ENCODE data around the gene CXXC1.

DNA sequence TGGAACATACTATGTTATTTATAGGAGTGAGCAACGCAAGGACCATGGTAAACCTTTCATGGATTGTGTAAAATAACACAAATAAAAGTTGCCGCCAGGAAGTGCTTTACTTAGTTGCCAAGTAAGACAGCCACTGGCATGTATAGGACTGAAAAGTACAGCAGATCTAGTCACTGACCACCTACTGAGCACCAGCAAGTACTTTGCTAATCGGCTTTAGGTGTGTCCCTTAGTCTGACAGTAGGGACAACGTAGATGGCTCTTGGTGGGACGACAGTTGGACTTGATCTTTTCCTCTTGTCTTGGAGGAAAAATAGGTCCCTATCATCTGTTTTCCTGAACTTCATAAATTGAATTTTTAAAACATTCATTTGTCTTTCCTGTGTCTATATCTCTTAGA is 13.6 kb upstream of the CXXC1 start:
- TF ChIP-seq, protein P1, sequence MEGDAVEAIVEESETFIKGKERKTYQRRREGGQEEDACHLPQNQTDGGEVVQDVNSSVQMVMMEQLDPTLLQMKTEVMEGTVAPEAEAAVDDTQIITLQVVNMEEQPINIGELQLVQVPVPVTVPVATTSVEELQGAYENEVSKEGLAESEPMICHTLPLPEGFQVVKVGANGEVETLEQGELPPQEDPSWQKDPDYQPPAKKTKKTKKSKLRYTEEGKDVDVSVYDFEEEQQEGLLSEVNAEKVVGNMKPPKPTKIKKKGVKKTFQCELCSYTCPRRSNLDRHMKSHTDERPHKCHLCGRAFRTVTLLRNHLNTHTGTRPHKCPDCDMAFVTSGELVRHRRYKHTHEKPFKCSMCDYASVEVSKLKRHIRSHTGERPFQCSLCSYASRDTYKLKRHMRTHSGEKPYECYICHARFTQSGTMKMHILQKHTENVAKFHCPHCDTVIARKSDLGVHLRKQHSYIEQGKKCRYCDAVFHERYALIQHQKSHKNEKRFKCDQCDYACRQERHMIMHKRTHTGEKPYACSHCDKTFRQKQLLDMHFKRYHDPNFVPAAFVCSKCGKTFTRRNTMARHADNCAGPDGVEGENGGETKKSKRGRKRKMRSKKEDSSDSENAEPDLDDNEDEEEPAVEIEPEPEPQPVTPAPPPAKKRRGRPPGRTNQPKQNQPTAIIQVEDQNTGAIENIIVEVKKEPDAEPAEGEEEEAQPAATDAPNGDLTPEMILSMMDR (IDR thresholded peaks at IDR 0.05; ENCODE audit: control extremely low read depth in 1 of 3, insufficient read depth in 1 of 3, low read depth in 1 of 3, low read length in 3 of 3), result no peak
- TF ChIP-seq EZH2 (IDR thresholded peaks at IDR 0.05; ENCODE audit: low read depth, low read length, severe bottlenecking), result no peak
- no peak for TF ChIP-seq JUN (IDR thresholded peaks at IDR 0.05; ENCODE audit: low read depth, low read length)
- TF ChIP-seq, protein P2, sequence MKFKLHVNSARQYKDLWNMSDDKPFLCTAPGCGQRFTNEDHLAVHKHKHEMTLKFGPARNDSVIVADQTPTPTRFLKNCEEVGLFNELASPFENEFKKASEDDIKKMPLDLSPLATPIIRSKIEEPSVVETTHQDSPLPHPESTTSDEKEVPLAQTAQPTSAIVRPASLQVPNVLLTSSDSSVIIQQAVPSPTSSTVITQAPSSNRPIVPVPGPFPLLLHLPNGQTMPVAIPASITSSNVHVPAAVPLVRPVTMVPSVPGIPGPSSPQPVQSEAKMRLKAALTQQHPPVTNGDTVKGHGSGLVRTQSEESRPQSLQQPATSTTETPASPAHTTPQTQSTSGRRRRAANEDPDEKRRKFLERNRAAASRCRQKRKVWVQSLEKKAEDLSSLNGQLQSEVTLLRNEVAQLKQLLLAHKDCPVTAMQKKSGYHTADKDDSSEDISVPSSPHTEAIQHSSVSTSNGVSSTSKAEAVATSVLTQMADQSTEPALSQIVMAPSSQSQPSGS (IDR thresholded peaks at IDR 0.05; ENCODE audit: low read length), result no peak
- no peak for TF ChIP-seq POLR2A (IDR thresholded peaks at IDR 0.05; ENCODE audit: control extremely low read depth in 1 of 2, low read depth in 2 of 2, low read length in 2 of 2)
- no peak for TF ChIP-seq EGR1 (IDR thresholded peaks at IDR 0.05; ENCODE audit: borderline replicate concordance, low read depth, low read length)
- TF ChIP-seq JUND (IDR thresholded peaks at IDR 0.05; ENCODE audit: low read length), result no peak
- TF ChIP-seq, protein P3, sequence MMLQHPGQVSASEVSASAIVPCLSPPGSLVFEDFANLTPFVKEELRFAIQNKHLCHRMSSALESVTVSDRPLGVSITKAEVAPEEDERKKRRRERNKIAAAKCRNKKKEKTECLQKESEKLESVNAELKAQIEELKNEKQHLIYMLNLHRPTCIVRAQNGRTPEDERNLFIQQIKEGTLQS (IDR thresholded peaks at IDR 0.05; ENCODE audit: insufficient read depth, low read depth, low read length), result no peak
- no peak for TF ChIP-seq GTF2F1 (IDR thresholded peaks at IDR 0.05; ENCODE audit: borderline replicate concordance, low read depth, low read length)
- no peak for TF ChIP-seq YY1 (IDR thresholded peaks at IDR 0.05; ENCODE audit: low read depth, low read length)
- TF ChIP-seq, protein P4, sequence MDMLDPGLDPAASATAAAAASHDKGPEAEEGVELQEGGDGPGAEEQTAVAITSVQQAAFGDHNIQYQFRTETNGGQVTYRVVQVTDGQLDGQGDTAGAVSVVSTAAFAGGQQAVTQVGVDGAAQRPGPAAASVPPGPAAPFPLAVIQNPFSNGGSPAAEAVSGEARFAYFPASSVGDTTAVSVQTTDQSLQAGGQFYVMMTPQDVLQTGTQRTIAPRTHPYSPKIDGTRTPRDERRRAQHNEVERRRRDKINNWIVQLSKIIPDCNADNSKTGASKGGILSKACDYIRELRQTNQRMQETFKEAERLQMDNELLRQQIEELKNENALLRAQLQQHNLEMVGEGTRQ (IDR thresholded peaks at IDR 0.05; ENCODE audit: low read length), result no peak
- no peak for TF ChIP-seq RNF2 (IDR thresholded peaks at IDR 0.05; ENCODE audit: borderline replicate concordance, low read depth, low read length, missing control alignments, poor library complexity, severe bottlenecking)

Measured in H1 (cell line).